HG02938 (cell line): ENCODE measurements around the gene STK24.
A peak's percentile ranks its signal among the peaks of the same experiment; 100 is the strongest.

ENCODE experiments used
- ATAC-seq: cut with Tn5 transposase; IDR thresholded peaks from one replicate; pipeline ENCODE4 v1.9.1; 2021; ENCODE audit warnings: mild to moderate bottlenecking, moderate library complexity; ENCODE audit not compliant: unreplicated experiment

STK24 gene

GRCh38 chr13:98514288-98514687 is 62.6 kb downstream of the STK24 start:
- ATAC-seq = no peak

- no peak for ATAC-seq
Measured at GRCh38 chr13:98513837-98514236, 63.1 kb downstream of the STK24 start.

GRCh38 chr13:98512774-98513665 is 63.9 kb downstream of the STK24 start:
- ATAC-seq = no peak

GRCh38 chr13:98511435-98511834 is 65.5 kb downstream of the STK24 start:
- ATAC-seq = no peak

- ATAC-seq = no peak
Measured at GRCh38 chr13:98510156-98510509, 66.8 kb downstream of the STK24 start.

- peak; percentile 64 for ATAC-seq
Measured at GRCh38 chr13:98509271-98510155, 67.4 kb downstream of the STK24 start.

GRCh38 chr13:98508685-98509084 is 68.2 kb downstream of the STK24 start:
- ATAC-seq = no peak

- no peak for ATAC-seq
Measured at GRCh38 chr13:98508280-98508679, 68.6 kb downstream of the STK24 start.

GRCh38 chr13:98507282-98507797 is 69.6 kb downstream of the STK24 start:
- no peak for ATAC-seq

GRCh38 chr13:98506728-98507230 is 70.1 kb downstream of the STK24 start:
- ATAC-seq = no peak

- no peak for ATAC-seq
Measured at GRCh38 chr13:98506322-98506721, 70.6 kb downstream of the STK24 start.

- no peak for ATAC-seq
Measured at GRCh38 chr13:98505217-98505616, 71.7 kb downstream of the STK24 start.

- ATAC-seq = peak; percentile 42
Measured at GRCh38 chr13:98504371-98504963, 72.4 kb downstream of the STK24 start.

- ATAC-seq = no peak
Measured at GRCh38 chr13:98504029-98504351, 72.9 kb downstream of the STK24 start.

GRCh38 chr13:98503175-98504028 is 73.5 kb downstream of the STK24 start:
- no peak for ATAC-seq

- ATAC-seq = peak; percentile 71
Measured at GRCh38 chr13:98500963-98501421, 75.9 kb downstream of the STK24 start.

GRCh38 chr13:98496966-98497365 is 79.9 kb downstream of the STK24 start:
- ATAC-seq = no peak

- no peak for ATAC-seq
Measured at GRCh38 chr13:98496479-98496791, 80.5 kb downstream of the STK24 start.

- ATAC-seq = no peak
Measured at GRCh38 chr13:98495627-98496478, 81.1 kb downstream of the STK24 start.
